ENCODE data around the gene TSPAN31.

DNA sequence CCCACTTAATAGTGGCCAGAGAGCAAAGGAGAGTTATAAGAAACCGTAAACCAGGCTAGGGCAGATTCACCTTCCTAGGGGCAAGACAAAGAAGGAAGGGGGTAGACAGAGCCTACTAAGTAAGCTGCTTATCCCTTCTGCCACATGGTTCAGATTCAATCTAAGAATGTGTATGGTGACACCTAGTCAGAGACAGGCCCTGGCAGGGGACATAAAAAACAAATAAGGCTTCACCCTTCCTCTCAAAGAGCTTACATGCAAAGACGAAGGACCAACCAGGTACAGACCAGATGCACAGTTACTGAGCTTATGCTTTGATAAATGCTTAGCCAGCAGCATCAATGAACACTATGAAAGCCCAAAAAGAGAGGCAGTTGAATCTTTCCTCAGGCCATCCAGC lies 17.6 kb downstream of the TSPAN31 start:
- TF ChIP-seq, protein P1, sequence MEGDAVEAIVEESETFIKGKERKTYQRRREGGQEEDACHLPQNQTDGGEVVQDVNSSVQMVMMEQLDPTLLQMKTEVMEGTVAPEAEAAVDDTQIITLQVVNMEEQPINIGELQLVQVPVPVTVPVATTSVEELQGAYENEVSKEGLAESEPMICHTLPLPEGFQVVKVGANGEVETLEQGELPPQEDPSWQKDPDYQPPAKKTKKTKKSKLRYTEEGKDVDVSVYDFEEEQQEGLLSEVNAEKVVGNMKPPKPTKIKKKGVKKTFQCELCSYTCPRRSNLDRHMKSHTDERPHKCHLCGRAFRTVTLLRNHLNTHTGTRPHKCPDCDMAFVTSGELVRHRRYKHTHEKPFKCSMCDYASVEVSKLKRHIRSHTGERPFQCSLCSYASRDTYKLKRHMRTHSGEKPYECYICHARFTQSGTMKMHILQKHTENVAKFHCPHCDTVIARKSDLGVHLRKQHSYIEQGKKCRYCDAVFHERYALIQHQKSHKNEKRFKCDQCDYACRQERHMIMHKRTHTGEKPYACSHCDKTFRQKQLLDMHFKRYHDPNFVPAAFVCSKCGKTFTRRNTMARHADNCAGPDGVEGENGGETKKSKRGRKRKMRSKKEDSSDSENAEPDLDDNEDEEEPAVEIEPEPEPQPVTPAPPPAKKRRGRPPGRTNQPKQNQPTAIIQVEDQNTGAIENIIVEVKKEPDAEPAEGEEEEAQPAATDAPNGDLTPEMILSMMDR (IDR thresholded peaks at IDR 0.05; ENCODE audit: insufficient read depth, low read depth, low read length): no peak
- TF ChIP-seq EZH2 (IDR thresholded peaks at IDR 0.05; ENCODE audit: insufficient read depth, low read length): no peak

Measured in astrocyte (in vitro differentiated cells and primary cell).